B cell (primary cell): Measurements from ENCODE around the gene RUNDC3A. TPM values are rescaled to one million over a fixed set of nuclear protein-coding genes. Genes with fewer than 3 reads are reported as not detected.

Experiments used
- ATAC-seq: fragments of 200-7000 bp; cut with Tn5 transposase; one replicate; pipeline ENCODE4 v1.10.0; 2021; ENCODE audit warnings: low read depth, mild to moderate bottlenecking, moderate number of reproducible peaks, moderate library complexity
- CTCF ChIA-PET: fragments of 350-600 bp; sonication (Branson Sonifier 250); formaldehyde crosslinking; loops from one replicate; lab custom pipeline; 2021; ENCODE audit warnings: antibody characterized with exemption, inconsistent platforms; lab: Charles Lee
- POLR2A ChIA-PET: fragments of 350-600 bp; sonication (Branson Sonifier 250); formaldehyde crosslinking; loops from one replicate; lab custom pipeline; 2021; ENCODE audit warnings: antibody characterized with exemption; lab: Charles Lee
- DNase-seq: peaks from one replicate; pipeline ENCODE4 v3.0.0; 2013
- H2AFZ ChIP-seq: 2 replicates; pipeline ENCODE4 v1.6.1; 2012; ENCODE audit warnings: mild to moderate bottlenecking, low read depth, low read length; ENCODE audit not compliant: insufficient read depth, poor library complexity, severe bottlenecking
- H3K27ac ChIP-seq, 2 donors: 1 replicate in 1 of 2; 2 replicates in 1 of 2; pipeline ENCODE4 v1.5.1; 2012 to 2013; ENCODE audit warnings: low read length in 2 of 2, mild to moderate bottlenecking in 2 of 2, moderate library complexity in 1 of 2
- H3K27me3 ChIP-seq, 4 experiments: fragments of 200-600 bp in 1 of 4; sonication (generic) in 1 of 4; replicated peaks in 1 of 4; 1 replicate in 2 of 4; 2 replicates in 2 of 4; pipeline versions ENCODE4 v1.6.1 to v1.7.0; 2013 to 2016; ENCODE audit warnings: low read length in 3 of 4, mild to moderate bottlenecking in 2 of 4, mixed read lengths in 1 of 4, moderate library complexity in 1 of 4; ENCODE audit not compliant: insufficient read depth in 4 of 4, control insufficient read depth in 3 of 4; ENCODE audit errors: control extremely low read depth in 1 of 4
- H3K36me3 ChIP-seq, 2 experiments: replicated peaks in 1 of 2; 1 replicate in 1 of 2; 2 replicates in 1 of 2; pipeline versions ENCODE4 v1.6.1 to v1.7.1; 2013; ENCODE audit warnings: low read length in 1 of 2; ENCODE audit not compliant: insufficient read depth in 2 of 2, control insufficient read depth in 1 of 2; ENCODE audit errors: control extremely low read depth in 1 of 2, extremely low read depth in 1 of 2
- H3K4me1 ChIP-seq, 2 donors: fragments of 200-600 bp in 1 of 2; sonication (generic) in 1 of 2; 1 replicate in 1 of 2; 2 replicates in 1 of 2; pipeline versions ENCODE4 v1.5.1 to v1.6.1; 2013 to 2017; ENCODE audit warnings: low read length in 2 of 2; ENCODE audit not compliant: control insufficient read depth in 2 of 2, insufficient read depth in 2 of 2
- H3K4me2 ChIP-seq: replicated peaks from 2 replicates; pipeline ENCODE3; 2012; ENCODE audit warnings: mild to moderate bottlenecking, low read depth, low read length; ENCODE audit not compliant: poor library complexity, severe bottlenecking
- H3K4me3 ChIP-seq, 5 experiments: fragments of 200-600 bp in 1 of 5; sonication (generic) in 1 of 5; 1 replicate in 3 of 5; 2 replicates in 2 of 5; pipeline versions ENCODE4 v1.5.1 to v1.7.0; 2011 to 2016; ENCODE audit warnings: low read length in 4 of 5, mild to moderate bottlenecking in 4 of 5, low read depth in 2 of 5, control low read depth in 1 of 5, moderate library complexity in 1 of 5; ENCODE audit not compliant: insufficient read depth in 1 of 5; ENCODE audit errors: control extremely low read depth in 1 of 5, extremely low read depth in 1 of 5
- H3K79me2 ChIP-seq: fragments of 200-600 bp; sonication (generic); one replicate; pipeline ENCODE4 v1.6.0; 2016; ENCODE audit warnings: low read length; ENCODE audit not compliant: control insufficient read depth, insufficient read depth
- H3K9ac ChIP-seq: fragments of 200-600 bp; sonication (generic); 2 replicates; pipeline ENCODE4 v1.6.1; 2017; ENCODE audit warnings: mild to moderate bottlenecking, low read length, moderate library complexity
- H3K9me3 ChIP-seq, 3 donors: one replicate each; pipeline versions ENCODE4 v1.6.1 to v1.7.1; 2013; ENCODE audit warnings: low read length in 2 of 3; ENCODE audit not compliant: control insufficient read depth in 2 of 3, insufficient read depth in 1 of 3; ENCODE audit errors: control extremely low read depth in 1 of 3
- H4K20me1 ChIP-seq: 2 replicates; pipeline ENCODE4 v1.6.0; 2012; ENCODE audit warnings: mild to moderate bottlenecking, low read length; ENCODE audit not compliant: insufficient read depth, control insufficient read depth, poor library complexity, severe bottlenecking
- H3K27ac Mint-ChIP-seq: one replicate; pipeline ENCODE4 v1.8.0; 2021; ENCODE audit warnings: mixed read lengths
- H3K27me3 Mint-ChIP-seq: one replicate; pipeline ENCODE4 v1.8.0; 2021; ENCODE audit warnings: mixed read lengths
- H3K4me1 Mint-ChIP-seq: one replicate; pipeline ENCODE4 v1.8.0; 2021; ENCODE audit warnings: mixed read lengths
- H3K4me3 Mint-ChIP-seq: one replicate; pipeline ENCODE4 v1.8.0; 2021; ENCODE audit warnings: mixed read lengths
- H3K9me3 Mint-ChIP-seq: one replicate; pipeline ENCODE4 v1.8.0; 2022; ENCODE audit warnings: mixed read lengths; ENCODE audit not compliant: insufficient read depth
- CTCF ChIP-seq: fragments of 200-600 bp; IDR thresholded peaks from one replicate; pipeline ENCODE4 v1.8.0; 2022; ENCODE audit warnings: antibody characterized with exemption, mild to moderate bottlenecking
- EZH2 ChIP-seq: IDR thresholded peaks from 2 replicates; pipeline ENCODE4 v1.6.1; 2012; ENCODE audit warnings: borderline replicate concordance, low read depth, mild to moderate bottlenecking, moderate library complexity, low read length; ENCODE audit not compliant: insufficient read depth, poor library complexity, severe bottlenecking
- WGBS: methylation state at CpG from one replicate; pipeline ENCODE4 v1.1.5; 2013; ENCODE audit warnings: missing lambda C conversion rate; ENCODE audit not compliant: insufficient coverage; 5-methylcytosine and 5-hydroxymethylcytosine counted together
- intact Hi-C: fragments of 100-400 bp; cut with micrococcal nuclease; formaldehyde crosslinking; loops from one replicate; pipeline ENCODE4 v1.10.0; 2022
- polyA plus RNA-seq: library from polyadenylated mRNA; depleted of rRNA; stranded (reverse); fragments of >200 nt; gene quantifications from 2 replicates; pipeline ENCODE4 v1.2.3, GENCODE V29; 2012
- total RNA-seq, 2 donors: library from RNA; stranded (reverse); fragments of 120-200 nt in 1 of 2; gene quantifications; 1 replicate in 1 of 2; 2 replicates in 1 of 2; pipeline versions ENCODE4 v1.2.3 to v1.2.4, GENCODE V29; 2013 to 2022

The RUNDC3A gene
- total and polyA plus RNA-seq, 2 donors (not counting 1 experiment from before 2014, with no cell fraction given), result 0.19 TPM; not detected in 1

- Mint-ChIP-seq H3K27ac (no peak overlapping the region), H3K27me3 (peaks cover 13% of the 10 kb centered on the region), H3K4me1 (peaks cover 10% of the 10 kb centered on the region), H3K4me3 (no peak overlapping the region), H3K9me3 (no peaks in the 10 kb centered on the region)
- Histone ChIP-seq H3K4me3 (no peak overlapping the region), H3K4me2 (peak overlapping the region; percentile 18), H4K20me1 (no peaks in the 10 kb centered on the region), H3K27ac (no peak overlapping the region), H3K9me3 (no peaks in the 10 kb centered on the region), H3K9ac (no peak overlapping the region), H3K36me3 (no peaks in the 10 kb centered on the region), H3K4me1 (peaks cover 10 to 11% of the 10 kb centered on the region in 2 donors), H3K79me2 (no peaks in the 10 kb centered on the region), H3K27me3 (peaks cover 0 to 11% (median 1%) of the 10 kb centered on the region in 4 experiments), H2AFZ (peak overlapping the region; percentile 10)
- ChIA-PET POLR2A (interaction anchor here (0.6 kb wide), 1 partner anchor 60 kb away, joined by 3 read pairs; the partner anchor contains the start of gene UBTF), CTCF (interaction anchor here (1.1 kb wide), 1 partner anchor 12 kb away, joined by 4 read pairs; no protein-coding TSS in a partner anchor)
- intact Hi-C loops, result no loop called here
- ATAC-seq (no peak), DNase-seq (no peak)
- no CpG with 5 or more reads among the region's 2 CpGs for WGBS
- no peak for TF ChIP-seq EZH2
- no peak for TF ChIP-seq CTCF
These were observed 29.1 kb upstream of the RUNDC3A start for GRCh38 chr17:44279346-44279665.

- Histone ChIP-seq H3K4me1 (peaks cover 10 to 11% of the 10 kb centered on the region in 2 donors), H4K20me1 (no peaks in the 10 kb centered on the region), H3K9ac (no peak overlapping the region), H3K4me2 (peak overlapping the region; percentile 18), H2AFZ (peak overlapping the region; percentile 10), H3K36me3 (no peaks in the 10 kb centered on the region), H3K27ac (no peak overlapping the region), H3K79me2 (no peaks in the 10 kb centered on the region), H3K9me3 (no peaks in the 10 kb centered on the region), H3K27me3 (peaks cover 0 to 11% (median 1%) of the 10 kb centered on the region in 4 experiments), H3K4me3 (no peak overlapping the region)
- CTCF ChIA-PET, result interaction anchor here (1.1 kb wide), 1 partner anchor 13 kb away, joined by 4 read pairs; no protein-coding TSS in a partner anchor
- peaks cover 10% of the 10 kb centered on the region for H3K4me1 Mint-ChIP-seq
- DNase-seq, result peak; percentile 28
- H3K9me3 Mint-ChIP-seq, result no peaks in the 10 kb centered on the region
- WGBS, result 37% methylated on average over 17 of the region's 20 CpGs
- TF ChIP-seq CTCF, result no peak
- no peak for TF ChIP-seq EZH2
- POLR2A ChIA-PET, result interaction anchor here (0.6 kb wide), 2 partner anchors 59 to 60 kb away, joined by 3 to 4 read pairs; partner anchors contain the start of gene UBTF
- intact Hi-C loops, result no loop called here
- ATAC-seq, result peak; percentile 24
- H3K4me3 Mint-ChIP-seq, result no peak overlapping the region
- H3K27me3 Mint-ChIP-seq, result peaks cover 12% of the 10 kb centered on the region
- H3K27ac Mint-ChIP-seq, result no peak overlapping the region
These were observed 28.6 kb upstream of the RUNDC3A start for GRCh38 chr17:44279666-44280391.
